ENCODE measurements around the gene DYNLT1.

DNA sequence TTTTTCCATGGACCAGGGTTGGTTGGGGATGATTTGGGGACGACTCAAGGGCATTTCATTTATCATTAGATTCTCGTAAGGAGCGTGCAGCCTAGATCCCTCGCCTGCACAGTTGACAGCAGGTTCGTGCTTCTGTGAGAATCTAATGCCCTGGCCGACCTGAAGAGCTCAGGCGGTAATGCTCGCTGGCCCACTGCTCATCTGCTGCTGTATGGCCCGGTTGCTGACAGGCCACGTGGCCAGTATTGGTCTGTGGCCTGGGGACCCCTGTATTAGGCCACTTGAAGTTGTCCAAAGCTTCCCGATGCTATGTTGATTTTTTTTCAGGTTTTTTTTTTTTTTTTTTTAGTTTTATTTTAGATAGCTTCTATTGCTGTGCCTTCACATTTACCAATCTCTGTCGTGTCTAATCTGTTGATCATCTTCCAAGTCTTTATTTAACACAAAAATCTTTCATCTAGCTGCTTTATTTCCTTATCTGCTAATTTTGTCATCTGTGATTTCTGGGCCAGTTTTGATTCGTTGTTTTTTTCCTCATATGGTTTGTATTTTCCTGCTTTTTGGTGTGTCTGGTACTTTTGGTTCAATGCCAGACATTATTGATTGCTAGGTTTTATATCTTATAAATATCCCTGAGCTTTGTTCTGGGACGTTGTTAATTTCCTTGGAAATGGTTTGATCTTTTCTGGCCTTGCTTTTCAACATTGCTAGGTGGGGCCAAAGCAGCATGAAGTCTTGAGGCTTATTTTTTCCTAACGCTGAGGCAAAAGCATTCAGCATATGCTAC lies 41.1 kb downstream of the DYNLT1 start:
- TF ChIP-seq FOXP2 (optimal IDR thresholded peaks at IDR 0.05; ENCODE audit: control extremely low read depth, extremely low read length, insufficient read depth) (no peak), POLR2AphosphoS5 (IDR thresholded peaks at IDR 0.05; ENCODE audit: borderline replicate concordance, low read depth, low read length) (no peak), EZH2 (IDR thresholded peaks at IDR 0.05) (no peak)
